Right lobe of liver (tissue), 6 donors: ENCODE data around the gene ELP2. TPM values are rescaled to one million over a fixed set of nuclear protein-coding genes. Genes with fewer than 3 reads are reported as not detected.

Experiments used
- ATAC-seq, 4 donors: fragments of 200-7000 bp; cut with Tn5 transposase; one replicate each; pipeline ENCODE4 v1.9.1; 2020; ENCODE audit warnings: mild to moderate bottlenecking in 4 of 4, moderate library complexity in 4 of 4
- DNase-seq, 3 donors: peaks; one replicate each; pipeline ENCODE4 v3.0.0-alpha.2; 2020
- H3K27ac ChIP-seq, 3 donors: fragments of 200-600 bp; one replicate each; pipeline ENCODE4 v1.8.0; 2022
- H3K27me3 ChIP-seq, 2 donors: fragments of 200-600 bp; one replicate each; pipeline ENCODE4 v1.8.0; 2022
- H3K36me3 ChIP-seq, 4 donors: fragments of 200-600 bp; sonication (generic) in 1 of 4; one replicate each; pipeline versions ENCODE4 v1.5.1 to v1.8.0; 2017 to 2022; ENCODE audit warnings: control low read depth in 1 of 4
- H3K4me1 ChIP-seq, 4 donors: fragments of 200-600 bp; sonication (generic) in 1 of 4; one replicate each; pipeline versions ENCODE4 v1.5.1 to v1.8.0; 2017 to 2022; ENCODE audit warnings: control low read depth in 1 of 4
- H3K4me3 ChIP-seq, 3 donors: fragments of 200-600 bp; one replicate each; pipeline ENCODE4 v1.8.0; 2022
- H3K9me3 ChIP-seq, 4 donors: fragments of 200-600 bp; sonication (generic) in 1 of 4; one replicate each; pipeline versions ENCODE4 v1.5.1 to v1.8.0; 2017 to 2022; ENCODE audit warnings: control low read depth in 1 of 4
- CTCF ChIP-seq, 4 donors: fragments of 200-600 bp in 3 of 4; fragments of 450-650 bp in 1 of 4; IDR thresholded peaks; one replicate each; pipeline versions ENCODE4 v1.5.1 to v1.8.0; 2016 to 2022; ENCODE audit warnings: antibody characterized with exemption in 4 of 4, mild to moderate bottlenecking in 2 of 4
- POLR2A ChIP-seq: fragments of 450-650 bp; IDR thresholded peaks from one replicate; pipeline ENCODE4 v1.6.1; 2017; ENCODE audit warnings: antibody characterized with exemption, mild to moderate bottlenecking
- WGBS: methylation state at CpG from one replicate; pipeline ENCODE4 v1.1.6; 2018; ENCODE audit warnings: low coverage, low lambda C conversion rate; ENCODE audit not compliant: insufficient coverage; ENCODE audit errors: missing lambda C conversion rate; 5-methylcytosine and 5-hydroxymethylcytosine counted together
- intact Hi-C, 2 donors: fragments of 100-400 bp; cut with DNase I; formaldehyde crosslinking; loops; one replicate each; pipeline versions ENCODE4 v1.11.2 to v1.14.1; 2022
- total RNA-seq, 6 experiments: library from RNA; depleted of rRNA in 2 of 6; stranded (reverse); fragments of >200 nt in 2 of 6; fragmentation: NEBNext Ultra II Directional in 3 of 6; extraction: Animal tissue kit (Norgen Biotek cat#: 25700) in 3 of 6; gene quantifications; one replicate each; pipeline versions ENCODE4 v1.1.0 to v1.2.4, GENCODE V29; 2016 to 2023
- donor health status: DM: no; HTN: yes; CAD: no.
- donor health status: DM: no; HTN: no; CAD: no.
- donor health status: DM: no; HTN: no; CAD: no.
- donor health status: DM: no; HTN: yes; CAD: no.
- donor health status: DM: no; HTN: yes; CAD: no.

ELP2 gene
- total RNA-seq, 6 experiments from 2014 or later, result 26.9 to 58.7 (median 50.3) TPM

GRCh38 chr18:36185901-36186460, 56.3 kb downstream of the ELP2 start:
- no peak overlapping the region for H3K27ac ChIP-seq
- 70% methylated on average over 3 of the region's 18 CpGs for WGBS
- no peaks in the 10 kb centered on the region for H3K36me3 ChIP-seq
- H3K9me3 ChIP-seq, result no peaks in the 10 kb centered on the region
- no peak for DNase-seq
- TF ChIP-seq CTCF (IDR thresholded peaks at IDR 0.05) (no peak), POLR2A (no peak)
- peaks cover 0 to 18% (median 4%) of the 10 kb centered on the region in 4 donors for H3K4me1 ChIP-seq
- intact Hi-C loops, result no loop called here
- no peaks in the 10 kb centered on the region for H3K27me3 ChIP-seq
- no peak overlapping the region for H3K4me3 ChIP-seq
- no peak for ATAC-seq

DNA sequence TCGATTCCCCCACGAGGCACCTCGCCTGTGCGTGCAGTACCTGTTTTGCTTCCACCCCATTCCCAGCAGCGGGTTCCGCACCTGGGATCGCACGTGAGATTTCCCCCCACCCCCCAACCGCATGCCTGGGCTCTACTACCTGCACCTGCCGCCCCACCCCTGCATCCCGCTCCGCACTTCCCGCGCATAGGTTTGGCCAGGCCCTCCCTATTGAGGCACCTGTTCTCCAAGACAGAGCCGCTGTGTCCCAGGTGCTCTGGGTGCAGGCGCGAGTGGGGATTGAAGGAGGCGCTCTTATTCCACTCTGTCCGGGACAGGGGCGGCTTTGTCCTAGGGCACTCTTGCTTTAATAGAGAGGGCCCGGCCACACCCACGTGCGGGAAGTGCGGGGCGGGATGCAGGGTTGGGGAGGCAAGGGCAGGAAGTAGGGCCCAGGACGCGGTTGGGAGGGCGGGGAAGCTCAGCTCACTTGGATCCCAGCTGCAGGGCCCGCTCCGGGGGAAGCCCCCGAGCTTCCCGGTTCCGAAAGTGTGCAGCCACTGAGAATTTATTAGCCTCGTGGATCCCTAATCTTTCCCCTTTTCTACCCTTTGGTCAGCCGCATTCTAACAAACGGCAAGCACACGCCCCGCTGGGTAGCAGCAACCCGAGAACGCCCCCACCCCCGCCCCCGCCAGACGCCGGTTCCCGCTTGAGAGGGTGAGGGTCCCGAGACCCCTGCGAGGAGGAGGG, 56.9 kb downstream of the ELP2 start:
- 21% methylated on average over 26 of the region's 47 CpGs for WGBS
- Histone ChIP-seq H3K36me3 (no peaks in the 10 kb centered on the region), H3K27me3 (no peaks in the 10 kb centered on the region), H3K9me3 (no peaks in the 10 kb centered on the region), H3K4me3 (peak overlapping the region; percentile 72 to 88 (median 74)), H3K4me1 (peaks cover 0 to 18% (median 4%) of the 10 kb centered on the region in 4 donors), H3K27ac (peak overlapping the region; percentile 85 to 96 (median 96))
- DNase-seq, result peak; percentile 63 to 70 (median 65)
- peak; percentile 10 to 53 (median 38) for ATAC-seq
- TF ChIP-seq POLR2A (no peak), CTCF (IDR thresholded peaks at IDR 0.05) (no peak)
- intact Hi-C loops, result no loop called here

GRCh38 chr18:36187193-36187825, 57.6 kb downstream of the ELP2 start, which contains the start of gene MOCOS:
Gene MOCOS (plus strand): TSS chr18:36187497. CDS start chr18:36187540, 43 bp downstream.
- under 1% methylated on average over 32 of the region's 66 CpGs for WGBS
- H3K27ac ChIP-seq, result peak within 1 kb of the TSS; percentile 85 to 96 (median 96)
- no peaks in the 10 kb centered on the region for H3K36me3 ChIP-seq
- peak in 1 of 4 donors; percentile 3 for TF ChIP-seq CTCF (IDR thresholded peaks at IDR 0.05)
- peak; percentile 94 for TF ChIP-seq POLR2A
- H3K27me3 ChIP-seq, result no peaks in the 10 kb centered on the region
- H3K9me3 ChIP-seq, result no peaks in the 10 kb centered on the region
- intact Hi-C loops, result no loop called here
- peaks cover 0 to 14% (median 4%) of the 10 kb centered on the region in 4 donors for H3K4me1 ChIP-seq
- ATAC-seq (peak; percentile 88 to 95 (median 91)), DNase-seq (peak; percentile 91 to 95 (median 94))
- peak within 1 kb of the TSS; percentile 72 to 88 (median 74) for H3K4me3 ChIP-seq

GRCh38 chr18:36187826-36188721, 58.4 kb downstream of the ELP2 start:
- Histone ChIP-seq H3K36me3 (no peaks in the 10 kb centered on the region), H3K9me3 (no peaks in the 10 kb centered on the region), H3K4me1 (peaks cover 0 to 13% (median 4%) of the 10 kb centered on the region in 4 donors), H3K4me3 (peak overlapping the region; percentile 72 to 88 (median 74)), H3K27ac (peak overlapping the region; percentile 85 to 96 (median 96)), H3K27me3 (no peaks in the 10 kb centered on the region)
- whole genome bisulfite sequencing, result 19% methylated on average over 15 of the region's 43 CpGs
- intact Hi-C loops, result no loop called here
- ATAC-seq (peak; percentile 69 to 79 (median 74)), DNase-seq (peak; percentile 82 to 85 (median 83))
- TF ChIP-seq CTCF (IDR thresholded peaks at IDR 0.05) (no peak), POLR2A (peak; percentile 58)
